Measurements from ENCODE around the gene CSNK1G2. TPM values are rescaled to one million over a fixed set of nuclear protein-coding genes. Genes with fewer than 3 reads are reported as not detected.

The CSNK1G2 gene
- total RNA-seq, 4 donors from 2014 or later = 75.0 to 321 (median 140) TPM

DNA sequence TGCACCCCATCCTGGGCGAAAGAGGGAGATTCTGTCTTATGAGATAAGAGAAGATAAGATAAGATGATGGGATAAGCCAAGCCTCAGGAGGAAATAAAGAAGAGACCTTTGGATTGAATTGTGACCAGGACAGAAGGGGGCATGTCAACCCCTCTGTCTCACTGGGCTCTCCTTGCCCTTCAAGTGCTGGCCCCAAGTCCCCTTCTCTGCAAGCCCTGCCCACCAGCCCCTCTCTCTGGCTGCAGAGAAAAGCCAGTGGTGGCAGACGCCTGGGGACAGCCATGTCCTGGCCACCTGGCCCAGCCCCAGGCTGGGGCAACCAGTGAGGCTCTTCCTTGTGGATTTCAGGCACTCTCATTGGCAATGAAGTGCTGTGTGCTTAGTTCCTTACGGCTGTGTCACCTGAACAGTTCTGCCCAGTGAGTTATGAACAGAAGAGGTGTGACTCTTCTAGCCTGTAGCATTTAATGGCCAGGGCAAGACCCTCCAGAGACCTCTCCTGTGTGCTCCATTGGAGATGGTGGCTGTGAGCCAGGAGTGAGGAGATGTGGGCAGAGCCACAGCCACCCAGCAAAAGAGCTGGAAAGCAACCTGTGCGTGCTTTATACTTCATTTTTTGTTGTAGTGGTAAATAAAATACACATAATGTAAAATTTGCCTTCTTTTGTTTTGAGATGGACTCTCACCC lies 80.6 kb downstream of the CSNK1G2 start:
- H3K4me1 ChIP-seq = peaks cover 0 to 10% (median 6%) of the 10 kb centered on the region in 4 donors
- H3K36me3 ChIP-seq = no peaks in the 10 kb centered on the region
- TF ChIP-seq POLR2AphosphoS5 (IDR thresholded peaks at IDR 0.05) (no peak), EP300 (IDR thresholded peaks at IDR 0.05; ENCODE audit: low read depth) (no peak), POLR2A (IDR thresholded peaks at IDR 0.05) (no peak)
- TF ChIP-seq, protein P1, sequence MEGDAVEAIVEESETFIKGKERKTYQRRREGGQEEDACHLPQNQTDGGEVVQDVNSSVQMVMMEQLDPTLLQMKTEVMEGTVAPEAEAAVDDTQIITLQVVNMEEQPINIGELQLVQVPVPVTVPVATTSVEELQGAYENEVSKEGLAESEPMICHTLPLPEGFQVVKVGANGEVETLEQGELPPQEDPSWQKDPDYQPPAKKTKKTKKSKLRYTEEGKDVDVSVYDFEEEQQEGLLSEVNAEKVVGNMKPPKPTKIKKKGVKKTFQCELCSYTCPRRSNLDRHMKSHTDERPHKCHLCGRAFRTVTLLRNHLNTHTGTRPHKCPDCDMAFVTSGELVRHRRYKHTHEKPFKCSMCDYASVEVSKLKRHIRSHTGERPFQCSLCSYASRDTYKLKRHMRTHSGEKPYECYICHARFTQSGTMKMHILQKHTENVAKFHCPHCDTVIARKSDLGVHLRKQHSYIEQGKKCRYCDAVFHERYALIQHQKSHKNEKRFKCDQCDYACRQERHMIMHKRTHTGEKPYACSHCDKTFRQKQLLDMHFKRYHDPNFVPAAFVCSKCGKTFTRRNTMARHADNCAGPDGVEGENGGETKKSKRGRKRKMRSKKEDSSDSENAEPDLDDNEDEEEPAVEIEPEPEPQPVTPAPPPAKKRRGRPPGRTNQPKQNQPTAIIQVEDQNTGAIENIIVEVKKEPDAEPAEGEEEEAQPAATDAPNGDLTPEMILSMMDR (IDR thresholded peaks at IDR 0.05) = no peak
- no peaks in the 10 kb centered on the region for H3K9me3 ChIP-seq
- DNase-seq = no peak
- peak overlapping the region in 1 of 4 donors; percentile 2 for H3K27ac ChIP-seq
- H3K4me3 ChIP-seq = no peak overlapping the region
- H3K27me3 ChIP-seq = no peaks in the 10 kb centered on the region
- intact Hi-C loops (cut with DNase I; ENCODE audit: low total_unique reads) (loop anchor here (5.0 to 10.0 kb wide), 2 partner anchors 46 to 763 kb away; partner anchors contain the start of genes SGTA and THOP1), in situ Hi-C loops (cut with MboI; ENCODE audit: low pct_ligation_motif_present in 1 of 4, low pct_unique_long_range_greater_than_20kb in 1 of 4, low sequenced_read_pairs in 3 of 4) (loop anchor here in 2 of 4 donors (5.0 to 10.0 kb wide), 2 partner anchors 46 to 53 kb away; no protein-coding TSS in a partner anchor)
- 71 to 88% methylated on average over 1 to 4 of the region's 4 CpGs for WGBS, 2 donors (ENCODE audit: low coverage in 1 of 2)

DNA sequence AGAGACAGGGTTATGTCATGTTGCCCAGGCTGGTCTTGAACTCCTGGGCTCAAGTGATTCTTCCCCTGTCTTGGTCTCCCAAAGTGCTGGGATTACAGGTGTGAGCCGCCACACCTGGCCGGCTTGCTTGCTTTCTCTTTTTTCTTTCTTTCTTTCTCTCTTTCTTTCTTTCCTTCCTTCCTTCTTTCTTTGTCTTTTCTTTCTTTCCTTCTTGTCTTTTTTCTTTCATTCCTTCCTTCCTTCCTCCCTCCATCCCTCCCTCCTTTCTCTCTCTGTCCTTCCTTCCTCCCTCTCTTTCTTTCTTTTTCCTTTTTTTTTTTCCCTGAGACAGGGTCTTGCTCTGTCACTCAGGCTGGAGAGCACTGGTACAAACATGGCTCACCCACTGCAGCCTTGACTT lies 81.3 kb downstream of the CSNK1G2 start:
- WGBS, 2 donors (ENCODE audit: low coverage in 1 of 2) = 95 to 98% methylated on average over 2 of the region's 2 CpGs
- Histone ChIP-seq H3K27me3 (no peaks in the 10 kb centered on the region), H3K9me3 (no peaks in the 10 kb centered on the region), H3K36me3 (no peaks in the 10 kb centered on the region), H3K4me1 (peaks cover 3 to 12% (median 6%) of the 10 kb centered on the region in 4 donors), H3K4me3 (no peak overlapping the region), H3K27ac (no peak overlapping the region)
- intact Hi-C loops (cut with DNase I; ENCODE audit: low total_unique reads) (loop anchor here (5.0 to 10.0 kb wide), 2 partner anchors 45 to 763 kb away; partner anchors contain the start of genes SGTA and THOP1), in situ Hi-C loops (cut with MboI; ENCODE audit: low pct_ligation_motif_present in 1 of 4, low pct_unique_long_range_greater_than_20kb in 1 of 4, low sequenced_read_pairs in 3 of 4) (loop anchor here in 2 of 4 donors (5.0 to 10.0 kb wide), 2 partner anchors 45 to 53 kb away; no protein-coding TSS in a partner anchor)
- TF ChIP-seq POLR2AphosphoS5 (IDR thresholded peaks at IDR 0.05) = no peak
- no peak for TF ChIP-seq EP300 (IDR thresholded peaks at IDR 0.05; ENCODE audit: low read depth)
- no peak for TF ChIP-seq POLR2A (IDR thresholded peaks at IDR 0.05)
- TF ChIP-seq, protein P1 (IDR thresholded peaks at IDR 0.05) = no peak
- DNase-seq = no peak

DNA sequence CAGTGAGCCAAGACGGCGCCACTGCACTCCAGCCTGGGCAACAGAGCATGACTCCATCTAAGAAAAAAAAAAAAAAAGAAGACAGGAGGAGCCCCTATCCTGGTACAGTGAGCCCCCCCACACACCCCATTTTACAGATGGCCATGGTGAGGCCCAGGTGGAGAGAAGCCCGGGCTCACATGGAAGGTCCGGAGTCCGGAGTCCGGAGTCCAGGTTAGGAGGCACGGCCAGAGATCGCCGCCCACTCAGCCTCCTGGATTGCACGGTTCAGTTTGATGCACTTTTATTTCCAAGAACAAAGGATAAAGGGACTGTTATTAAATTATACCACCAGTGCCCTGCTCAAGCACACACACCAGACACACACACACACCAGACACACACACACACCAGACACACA lies 85.8 kb downstream of the CSNK1G2 start:
- no peak for TF ChIP-seq POLR2AphosphoS5 (IDR thresholded peaks at IDR 0.05)
- H3K9me3 ChIP-seq = no peaks in the 10 kb centered on the region
- intact Hi-C loops (cut with DNase I; ENCODE audit: low total_unique reads) = loop anchor here (10.0 kb wide), 1 partner anchor 758 kb away; the partner anchor contains the start of genes SGTA and THOP1
- no peak overlapping the region for H3K27ac ChIP-seq
- WGBS, 2 donors (ENCODE audit: low coverage in 1 of 2) = 75% methylated on average over 10 of the region's 10 CpGs; no CpG with 5 or more reads in 1 of the 2 donors
- in situ Hi-C loops (cut with MboI; ENCODE audit: low pct_ligation_motif_present in 1 of 4, low pct_unique_long_range_greater_than_20kb in 1 of 4, low sequenced_read_pairs in 3 of 4) = loop anchor here in 1 of 4 donors (10.0 kb wide), 1 partner anchor 48 kb away; no protein-coding TSS in a partner anchor
- H3K36me3 ChIP-seq = no peaks in the 10 kb centered on the region
- H3K27me3 ChIP-seq = no peaks in the 10 kb centered on the region
- peak; percentile 40 for DNase-seq
- no peak overlapping the region for H3K4me3 ChIP-seq
- peaks cover 5 to 35% (median 13%) of the 10 kb centered on the region in 4 donors for H3K4me1 ChIP-seq

DNA sequence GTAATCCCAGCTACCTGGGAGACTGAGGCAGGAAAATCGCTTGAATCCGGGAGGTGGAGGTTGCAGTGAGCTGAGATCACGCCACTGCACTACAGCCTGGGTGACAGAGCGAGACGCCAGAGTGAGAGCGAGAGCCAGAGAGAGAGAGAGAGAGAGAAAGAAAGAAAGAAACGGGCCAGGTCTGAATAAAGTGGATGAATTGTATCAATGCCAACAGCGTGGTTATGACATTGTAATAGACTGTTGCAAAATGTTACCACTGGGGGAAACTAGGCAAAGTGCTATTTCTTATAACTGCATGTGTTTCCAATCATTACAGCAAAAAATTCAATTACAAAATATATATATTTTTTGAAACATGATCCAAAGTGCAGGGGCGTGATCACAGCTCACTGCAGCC lies 86.4 kb downstream of the CSNK1G2 start:
- H3K27me3 ChIP-seq = no peaks in the 10 kb centered on the region
- peaks cover 10 to 41% (median 19%) of the 10 kb centered on the region in 4 donors for H3K4me1 ChIP-seq
- intact Hi-C loops (cut with DNase I; ENCODE audit: low total_unique reads) (loop anchor here (10.0 kb wide), 1 partner anchor 757 kb away; the partner anchor contains the start of genes SGTA and THOP1), in situ Hi-C loops (cut with MboI; ENCODE audit: low pct_ligation_motif_present in 1 of 4, low pct_unique_long_range_greater_than_20kb in 1 of 4, low sequenced_read_pairs in 3 of 4) (loop anchor here in 1 of 4 donors (10.0 kb wide), 1 partner anchor 47 kb away; no protein-coding TSS in a partner anchor)
- no peaks in the 10 kb centered on the region for H3K36me3 ChIP-seq
- H3K4me3 ChIP-seq = no peak overlapping the region
- H3K27ac ChIP-seq = no peak overlapping the region
- no peak for DNase-seq
- no peaks in the 10 kb centered on the region for H3K9me3 ChIP-seq
- TF ChIP-seq EP300 (IDR thresholded peaks at IDR 0.05; ENCODE audit: low read depth) (no peak), POLR2A (IDR thresholded peaks at IDR 0.05) (no peak), POLR2AphosphoS5 (IDR thresholded peaks at IDR 0.05) (no peak)
- TF ChIP-seq, protein P1 (IDR thresholded peaks at IDR 0.05) = no peak
- WGBS, 2 donors (ENCODE audit: low coverage in 1 of 2) = 71 to 72% methylated on average over 9 of the region's 9 CpGs

Small RNA genes lying within 50 kb of the gene (small RNA-seq; reads per million reads assigned to genes)
- 0 reads per million in 4 donors for gene AC007136.1

Other genes with a start within 250 kb of the CSNK1G2 start
- gene ONECUT3, start 187.7 kb upstream of the CSNK1G2 start, total RNA-seq = not detected
- gene ATP8B3, start 128.9 kb upstream of the CSNK1G2 start, total RNA-seq = under 1 TPM in 2 of 4 donors, not detected in 2; 0.27 to 0.75 TPM
- gene REXO1, start 92.7 kb upstream of the CSNK1G2 start, total RNA-seq = 10 to 100 TPM; 36.0 to 95.0 (median 56.3) TPM
- 10 to 100 TPM in 3 of 4 donors, 1 to 10 TPM in 1; 9.0 to 18.3 (median 11.6) TPM for gene KLF16, start 77.6 kb upstream of the CSNK1G2 start, total RNA-seq
- 100 to 1,000 TPM in 3 of 4 donors, 10 to 100 TPM in 1; 90.0 to 179 (median 140) TPM for gene ABHD17A, start 55.7 kb upstream of the CSNK1G2 start, total RNA-seq
- 10 to 100 TPM; 18.7 to 73.2 (median 30.3) TPM for gene ADAT3, start 35.8 kb upstream of the CSNK1G2 start, total RNA-seq
- gene SCAMP4, start 35.8 kb upstream of the CSNK1G2 start, total RNA-seq = 100 to 1,000 TPM in 1 of 4 donors, 10 to 100 TPM in 3; 25.1 to 119 (median 86.6) TPM
- gene BTBD2, start 74.5 kb downstream of the CSNK1G2 start, total RNA-seq = 10 to 100 TPM; 66.7 to 88.6 (median 84.4) TPM
- gene MKNK2, start 110.1 kb downstream of the CSNK1G2 start, total RNA-seq = 100 to 1,000 TPM; 189 to 279 (median 236) TPM
- 10 to 100 TPM; 18.7 to 74.2 (median 46.1) TPM for gene MOB3A, start 155.2 kb downstream of the CSNK1G2 start, total RNA-seq
- 1 to 10 TPM in 2 of 4 donors, not detected in 2; 2.3 to 5.4 TPM for gene IZUMO4, start 155.7 kb downstream of the CSNK1G2 start, total RNA-seq
- 100 to 1,000 TPM; 101 to 189 (median 152) TPM for gene AP3D1, start 210.4 kb downstream of the CSNK1G2 start, total RNA-seq
- gene DOT1L, start 222.8 kb downstream of the CSNK1G2 start, total RNA-seq = 100 to 1,000 TPM in 1 of 4 donors, 10 to 100 TPM in 3; 27.3 to 122 (median 47.0) TPM